ENCODE results near the gene TNFRSF21.
"Not testable (repeated sequence)": the region's sequence is repeated elsewhere in the genome, so short reads cannot be mapped to it uniquely, and the experiment has no call there.

Gene TNFRSF21

DNA sequence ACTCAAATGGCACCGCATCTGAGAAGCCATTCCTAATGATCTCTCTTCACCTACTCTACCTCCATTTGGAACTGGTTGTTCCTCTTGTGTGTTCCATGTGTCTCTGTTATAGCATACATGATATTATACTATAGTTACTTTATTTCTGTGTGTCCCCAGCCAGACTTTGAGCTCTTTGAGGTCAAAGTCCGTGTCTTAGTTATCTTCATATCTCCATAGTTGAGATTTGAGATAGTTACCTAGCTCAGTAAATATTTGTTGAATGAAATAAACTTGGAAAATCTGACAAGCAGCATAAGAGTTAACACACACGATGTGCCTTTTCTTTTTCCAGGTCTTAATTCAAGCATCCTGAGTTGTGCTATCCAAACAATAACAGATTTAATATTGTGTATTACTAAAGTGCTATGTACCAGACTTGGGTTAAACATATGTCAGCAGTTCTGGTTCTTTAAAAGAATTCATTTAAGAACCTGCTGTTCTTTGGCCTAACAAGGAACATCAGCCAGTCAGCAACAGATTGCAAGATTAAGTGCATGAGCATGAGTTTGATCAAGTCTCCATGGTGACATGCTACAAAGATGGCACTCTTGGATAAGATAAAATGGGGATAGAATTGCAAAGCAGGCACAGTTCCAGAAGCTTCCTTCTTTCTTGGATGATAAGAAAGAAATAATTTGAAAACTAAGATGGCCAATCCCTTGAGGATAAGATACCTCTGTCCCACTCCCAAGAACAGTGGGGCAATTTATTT lies 8.7 kb upstream of the TNFRSF21 start:
- no peak overlapping the region for H3K9ac ChIP-seq (ENCODE audit: low read length)
- no peak overlapping the region for H3K27ac ChIP-seq (ENCODE audit: low read depth, low read length)
- no peaks in the 10 kb centered on the region for H3K27me3 ChIP-seq (ENCODE audit: control insufficient read depth, insufficient read depth, low read length)
- no peaks in the 10 kb centered on the region for H3K4me1 ChIP-seq (ENCODE audit: control insufficient read depth, insufficient read depth, low read length)
- no peaks in the 10 kb centered on the region for H3K36me3 ChIP-seq (ENCODE audit: control insufficient read depth, insufficient read depth, low read length)
- H3K4me3 ChIP-seq (ENCODE audit: low read length): no peak overlapping the region

DNA sequence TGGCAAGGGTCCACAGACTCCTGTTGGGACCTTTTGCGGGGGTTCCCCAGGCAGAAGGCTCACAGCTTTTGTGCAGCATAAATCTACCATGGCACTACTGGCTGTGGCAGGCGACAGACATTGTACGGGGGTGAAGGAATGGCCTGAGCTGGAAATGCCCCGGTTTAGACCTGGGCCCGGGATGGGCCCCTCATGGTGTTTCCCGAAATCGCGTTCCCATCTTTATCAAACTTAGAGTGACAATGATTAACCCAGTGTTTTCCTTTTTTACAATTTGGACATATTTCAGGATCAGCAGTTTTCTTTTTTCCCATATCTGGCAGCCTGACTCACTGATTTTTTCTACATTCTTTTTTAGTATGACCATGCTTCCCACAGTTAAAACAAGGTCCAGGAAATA lies 5.5 kb upstream of the TNFRSF21 start:
- H3K27me3 ChIP-seq (ENCODE audit: control insufficient read depth, insufficient read depth, low read length); H3K4me1 ChIP-seq (ENCODE audit: control insufficient read depth, insufficient read depth, low read length); H3K4me3 ChIP-seq (ENCODE audit: low read length); H3K9ac ChIP-seq (ENCODE audit: low read length); H3K36me3 ChIP-seq (ENCODE audit: control insufficient read depth, insufficient read depth, low read length); H3K27ac ChIP-seq (ENCODE audit: low read depth, low read length): not testable (repeated sequence)

DNA sequence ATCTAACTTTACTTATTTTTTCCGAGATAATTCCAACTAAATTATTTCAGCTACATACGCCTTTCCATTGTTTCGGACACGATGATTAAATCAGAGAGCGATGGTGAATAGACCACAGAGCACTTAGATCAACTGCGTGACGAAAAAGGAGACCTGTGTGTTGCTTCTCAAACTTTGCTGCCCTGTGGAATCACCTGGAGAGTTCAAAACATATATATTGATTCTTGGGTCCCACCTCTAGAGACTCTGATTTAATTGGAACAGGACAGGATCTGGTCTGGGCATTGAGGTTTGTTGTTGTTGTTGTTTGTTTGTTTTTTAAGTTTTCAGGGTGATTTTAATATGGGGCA lies 401 bp upstream of the TNFRSF21 start:
- Histone ChIP-seq H3K9ac (ENCODE audit: low read length) (no peak overlapping the region), H3K36me3 (ENCODE audit: control insufficient read depth, insufficient read depth, low read length) (no peaks in the 10 kb centered on the region), H3K27ac (ENCODE audit: low read depth, low read length) (no peak overlapping the region), H3K27me3 (ENCODE audit: control insufficient read depth, insufficient read depth, low read length) (no peaks in the 10 kb centered on the region), H3K4me3 (ENCODE audit: low read length) (no peak overlapping the region), H3K4me1 (ENCODE audit: control insufficient read depth, insufficient read depth, low read length) (no peaks in the 10 kb centered on the region)

DNA sequence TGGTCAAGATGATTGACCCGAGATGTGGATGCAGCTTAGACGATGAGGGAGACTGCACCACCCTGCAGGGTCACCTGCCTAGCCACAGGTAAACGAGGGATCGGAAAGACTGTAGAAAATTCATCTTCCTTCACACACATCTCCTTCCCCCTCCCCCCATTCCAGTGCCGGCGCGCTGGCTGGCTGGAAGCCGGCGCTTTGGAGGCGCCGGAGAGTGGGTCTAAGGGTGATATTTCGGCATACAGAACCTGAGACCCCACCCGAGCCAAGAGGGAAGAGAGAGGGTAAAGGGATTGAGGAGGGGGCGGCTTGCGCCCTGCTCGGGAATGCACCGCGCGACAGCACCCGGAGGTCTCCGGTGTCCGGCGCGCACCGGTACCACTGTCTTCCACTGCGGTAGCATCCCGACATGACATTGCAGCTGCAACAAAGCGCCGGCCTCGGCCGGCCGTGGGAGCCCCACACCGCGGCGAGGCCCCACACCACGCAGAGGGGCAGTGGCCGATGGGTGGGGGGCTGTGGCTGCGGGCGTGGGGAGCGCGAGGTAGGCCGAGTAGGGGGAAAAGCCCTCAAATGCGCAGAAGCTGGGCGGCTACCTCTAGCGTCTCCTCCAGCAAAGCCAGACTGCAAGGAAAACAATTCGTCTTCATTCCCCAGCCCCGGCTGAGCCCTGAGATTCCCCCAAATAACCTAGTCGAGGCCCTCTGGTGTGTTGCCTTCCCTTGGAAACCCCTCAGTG lies 984 bp downstream of the TNFRSF21 start:
- H3K4me1 ChIP-seq (ENCODE audit: control insufficient read depth, insufficient read depth, low read length): no peaks in the 10 kb centered on the region
- peak overlapping the region; percentile 94 for H3K4me3 ChIP-seq (ENCODE audit: low read length)
- no peaks in the 10 kb centered on the region for H3K36me3 ChIP-seq (ENCODE audit: control insufficient read depth, insufficient read depth, low read length)
- no peaks in the 10 kb centered on the region for H3K27me3 ChIP-seq (ENCODE audit: control insufficient read depth, insufficient read depth, low read length)
- H3K27ac ChIP-seq (ENCODE audit: low read depth, low read length): peak overlapping the region; percentile 78
- H3K9ac ChIP-seq (ENCODE audit: low read length): peak overlapping the region; percentile 21

DNA sequence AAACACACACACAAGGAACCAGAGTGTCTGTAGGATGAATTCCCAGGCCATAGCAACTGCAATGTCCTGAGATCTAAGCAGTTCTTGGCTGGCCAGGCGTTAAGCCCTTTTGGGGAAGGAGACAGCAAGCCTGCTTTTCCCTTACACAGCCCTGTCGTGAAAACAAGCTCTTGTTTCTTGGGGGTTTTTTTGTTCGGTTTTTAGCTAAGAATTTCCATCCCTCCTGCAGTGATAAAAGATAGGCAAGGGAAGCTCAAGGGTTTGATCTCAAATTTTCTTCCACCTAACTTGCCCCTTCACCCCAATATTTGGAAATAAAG lies 1.5 kb downstream of the TNFRSF21 start:
- peak overlapping the region; percentile 27 for H3K27ac ChIP-seq (ENCODE audit: low read depth, low read length)
- H3K36me3 ChIP-seq (ENCODE audit: control insufficient read depth, insufficient read depth, low read length): no peaks in the 10 kb centered on the region
- H3K27me3 ChIP-seq (ENCODE audit: control insufficient read depth, insufficient read depth, low read length): no peaks in the 10 kb centered on the region
- H3K4me1 ChIP-seq (ENCODE audit: control insufficient read depth, insufficient read depth, low read length): no peaks in the 10 kb centered on the region
- no peak overlapping the region for H3K9ac ChIP-seq (ENCODE audit: low read length)
- peak overlapping the region; percentile 94 for H3K4me3 ChIP-seq (ENCODE audit: low read length)

DNA sequence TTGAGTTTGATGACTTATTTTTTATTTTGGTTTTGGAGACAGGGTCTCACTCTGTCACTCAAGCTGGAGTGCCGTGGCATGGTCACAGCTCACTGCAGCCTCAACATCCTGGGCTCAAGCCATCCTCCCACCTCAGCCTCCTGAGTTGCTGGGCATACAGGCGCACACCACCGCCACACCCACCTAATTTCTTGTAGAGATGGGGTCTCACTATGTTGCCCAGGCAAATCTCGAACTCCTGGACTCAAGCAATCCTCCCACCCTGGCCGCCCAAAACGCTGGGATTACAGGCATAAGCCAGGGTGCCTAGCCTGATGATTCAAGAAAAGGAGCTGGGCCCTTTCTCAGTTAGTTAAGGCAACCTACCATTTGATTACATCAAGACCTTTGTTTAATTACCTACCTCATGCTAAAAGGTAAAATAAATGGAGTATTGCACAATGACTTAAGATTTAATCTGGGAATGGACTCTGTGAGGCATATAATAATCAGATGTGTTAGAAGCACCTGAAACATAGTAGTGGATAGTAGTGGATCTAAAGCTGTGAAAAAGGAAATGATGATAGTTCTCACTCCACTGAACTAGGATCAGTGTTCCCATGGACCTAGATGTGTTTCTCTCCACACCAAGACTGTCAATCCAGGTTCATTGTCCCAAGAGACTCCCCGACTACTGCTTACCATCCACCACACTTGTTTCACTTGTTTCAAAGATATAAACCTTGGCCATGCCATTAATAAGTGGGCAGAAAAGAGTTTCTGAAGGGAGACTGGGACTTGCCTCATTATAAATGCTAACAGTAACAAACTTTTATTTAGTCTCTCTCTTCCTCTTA lies 2.1 kb downstream of the TNFRSF21 start:
- peak overlapping the region; percentile 94 for H3K4me3 ChIP-seq (ENCODE audit: low read length)

DNA sequence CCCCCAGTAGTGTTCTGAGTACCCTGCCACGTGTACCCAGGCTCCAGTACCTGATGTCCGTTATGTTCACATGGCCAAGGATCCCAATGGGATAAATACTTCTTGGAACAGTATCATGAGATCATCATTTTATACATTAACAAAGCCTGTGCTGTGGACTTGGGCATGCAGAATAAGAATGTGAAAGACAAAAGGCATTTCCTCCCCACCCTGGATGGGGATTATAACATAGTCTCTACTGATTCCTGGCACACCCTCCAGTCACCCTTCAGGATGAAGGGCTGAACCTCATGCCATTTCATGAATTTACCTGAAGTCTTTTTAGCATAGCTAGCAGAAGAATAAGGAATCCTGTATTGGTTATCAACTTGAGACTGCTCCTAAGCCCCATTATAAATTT lies 2.8 kb downstream of the TNFRSF21 start:
- no peak overlapping the region for H3K27ac ChIP-seq (ENCODE audit: low read depth, low read length)
- no peaks in the 10 kb centered on the region for H3K4me1 ChIP-seq (ENCODE audit: control insufficient read depth, insufficient read depth, low read length)
- H3K27me3 ChIP-seq (ENCODE audit: control insufficient read depth, insufficient read depth, low read length): no peaks in the 10 kb centered on the region
- H3K4me3 ChIP-seq (ENCODE audit: low read length): no peak overlapping the region
- H3K36me3 ChIP-seq (ENCODE audit: control insufficient read depth, insufficient read depth, low read length): no peaks in the 10 kb centered on the region
- no peak overlapping the region for H3K9ac ChIP-seq (ENCODE audit: low read length)

More for the DNA sequence above, 2.1 kb downstream of the TNFRSF21 start:
- H3K27me3 ChIP-seq (ENCODE audit: control insufficient read depth, insufficient read depth, low read length): no peaks in the 10 kb centered on the region
- H3K27ac ChIP-seq (ENCODE audit: low read depth, low read length): no peak overlapping the region
- H3K4me1 ChIP-seq (ENCODE audit: control insufficient read depth, insufficient read depth, low read length): no peaks in the 10 kb centered on the region
- no peaks in the 10 kb centered on the region for H3K36me3 ChIP-seq (ENCODE audit: control insufficient read depth, insufficient read depth, low read length)
- no peak overlapping the region for H3K9ac ChIP-seq (ENCODE audit: low read length)

DNA sequence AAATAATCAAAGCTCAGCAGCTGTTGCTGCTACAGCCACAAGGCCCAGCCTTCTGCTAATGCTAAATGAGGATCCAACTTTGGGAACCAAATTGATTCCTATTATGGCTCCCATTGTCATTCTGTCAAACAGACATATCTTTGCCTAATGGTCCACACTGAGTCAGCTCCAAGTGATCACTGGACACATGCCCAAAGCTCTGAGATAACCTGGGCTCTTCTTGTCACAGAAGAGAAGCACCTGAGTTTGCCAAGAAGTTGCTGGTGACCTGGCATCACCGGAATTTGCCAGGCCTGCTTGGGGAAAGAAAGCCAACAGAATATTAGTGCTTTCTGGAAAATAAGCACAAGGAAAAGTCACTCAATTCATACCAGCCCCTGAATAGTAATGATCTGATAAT lies 5.8 kb downstream of the TNFRSF21 start:
- Histone ChIP-seq H3K36me3 (ENCODE audit: control insufficient read depth, insufficient read depth, low read length) (no peaks in the 10 kb centered on the region), H3K27ac (ENCODE audit: low read depth, low read length) (no peak overlapping the region), H3K9ac (ENCODE audit: low read length) (no peak overlapping the region), H3K27me3 (ENCODE audit: control insufficient read depth, insufficient read depth, low read length) (no peaks in the 10 kb centered on the region), H3K4me3 (ENCODE audit: low read length) (no peak overlapping the region), H3K4me1 (ENCODE audit: control insufficient read depth, insufficient read depth, low read length) (no peaks in the 10 kb centered on the region)

DNA sequence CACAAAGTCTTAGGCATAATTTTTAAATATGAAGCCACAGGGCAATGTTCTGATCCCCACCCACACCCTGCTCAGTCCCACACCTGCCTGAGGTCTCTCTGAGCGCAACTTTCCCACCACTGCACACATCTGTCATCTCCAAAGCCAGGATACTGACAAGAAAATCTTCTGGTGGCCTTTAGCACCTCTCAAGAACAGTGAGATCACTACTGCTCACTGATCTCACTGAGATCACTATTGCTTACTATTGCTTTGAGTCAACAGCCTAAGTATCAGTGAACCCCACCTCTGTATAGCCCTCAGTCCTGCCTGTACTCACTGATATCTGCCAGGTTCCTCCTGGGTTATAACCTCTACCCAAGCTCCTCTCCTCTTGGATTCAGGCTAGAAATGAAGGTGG lies 6.4 kb downstream of the TNFRSF21 start:
- Histone ChIP-seq H3K9ac (ENCODE audit: low read length) (no peak overlapping the region), H3K4me1 (ENCODE audit: control insufficient read depth, insufficient read depth, low read length) (no peaks in the 10 kb centered on the region), H3K4me3 (ENCODE audit: low read length) (no peak overlapping the region), H3K27ac (ENCODE audit: low read depth, low read length) (no peak overlapping the region), H3K27me3 (ENCODE audit: control insufficient read depth, insufficient read depth, low read length) (no peaks in the 10 kb centered on the region), H3K36me3 (ENCODE audit: control insufficient read depth, insufficient read depth, low read length) (no peaks in the 10 kb centered on the region)

DNA sequence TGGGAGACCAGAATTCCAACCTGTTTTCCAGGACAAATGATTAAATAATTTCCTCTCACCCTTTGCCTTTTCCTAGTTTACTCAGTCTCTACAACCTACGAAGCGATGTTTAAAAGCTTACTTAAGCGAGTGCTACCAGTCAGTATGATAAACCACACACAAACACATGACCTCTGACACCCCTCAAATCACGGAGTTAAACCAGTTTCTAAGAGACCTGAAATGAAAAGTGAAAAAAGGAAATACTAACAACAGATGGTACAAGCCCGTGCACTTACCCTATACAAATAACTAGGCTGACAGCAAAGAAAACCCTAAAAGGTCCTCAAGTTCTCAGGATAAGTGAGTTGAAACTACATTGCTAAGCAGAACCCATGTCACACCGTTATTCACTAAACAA lies 7.7 kb downstream of the TNFRSF21 start:
- H3K36me3 ChIP-seq (ENCODE audit: control insufficient read depth, insufficient read depth, low read length): no peaks in the 10 kb centered on the region
- H3K27me3 ChIP-seq (ENCODE audit: control insufficient read depth, insufficient read depth, low read length): no peaks in the 10 kb centered on the region
- H3K4me3 ChIP-seq (ENCODE audit: low read length): no peak overlapping the region
- no peak overlapping the region for H3K27ac ChIP-seq (ENCODE audit: low read depth, low read length)
- no peak overlapping the region for H3K9ac ChIP-seq (ENCODE audit: low read length)
- no peaks in the 10 kb centered on the region for H3K4me1 ChIP-seq (ENCODE audit: control insufficient read depth, insufficient read depth, low read length)

DNA sequence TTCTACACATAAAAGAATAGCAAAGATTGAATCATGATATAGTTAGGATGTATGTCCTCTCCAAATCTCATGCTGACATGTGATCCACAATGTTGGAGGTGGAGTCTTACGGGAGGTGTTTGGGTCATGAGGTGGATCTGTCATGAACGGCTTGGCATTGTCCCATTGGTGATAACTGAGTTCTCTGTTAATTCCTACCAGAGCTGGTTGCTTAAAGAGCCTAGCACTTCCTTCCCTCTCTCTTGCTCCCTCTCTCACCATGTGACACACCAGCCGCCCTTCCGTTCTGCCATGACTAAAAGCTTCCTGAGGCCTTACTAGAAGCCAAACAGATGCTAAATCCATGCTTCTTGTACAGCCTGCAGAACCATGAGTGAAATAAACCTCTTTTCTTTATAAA lies 8.3 kb downstream of the TNFRSF21 start:
- Histone ChIP-seq H3K4me1 (ENCODE audit: control insufficient read depth, insufficient read depth, low read length) (no peaks in the 10 kb centered on the region), H3K36me3 (ENCODE audit: control insufficient read depth, insufficient read depth, low read length) (no peaks in the 10 kb centered on the region), H3K27me3 (ENCODE audit: control insufficient read depth, insufficient read depth, low read length) (no peaks in the 10 kb centered on the region)

DNA sequence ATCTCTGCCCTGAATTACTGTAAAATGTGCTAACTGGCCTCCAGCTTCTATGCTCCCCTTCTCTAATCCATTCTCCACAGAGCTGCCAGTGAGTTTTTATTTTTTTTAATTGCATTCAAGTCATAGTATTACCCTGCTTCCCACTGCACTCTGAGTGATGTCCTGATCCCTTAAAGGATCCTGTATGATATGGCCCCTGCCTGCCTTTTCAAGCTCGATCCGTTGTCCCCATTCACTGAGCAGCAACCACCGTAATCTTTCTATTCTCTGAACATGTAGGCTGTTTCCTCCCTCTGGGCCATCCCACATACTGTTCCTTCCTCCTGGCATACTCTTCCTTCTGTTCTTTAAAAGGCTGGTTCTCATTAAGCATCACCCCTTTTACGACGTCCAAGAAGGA lies 9.3 kb downstream of the TNFRSF21 start:
- Histone ChIP-seq H3K27ac (ENCODE audit: low read depth, low read length) (no peak overlapping the region), H3K27me3 (ENCODE audit: control insufficient read depth, insufficient read depth, low read length) (no peaks in the 10 kb centered on the region), H3K36me3 (ENCODE audit: control insufficient read depth, insufficient read depth, low read length) (no peaks in the 10 kb centered on the region), H3K4me3 (ENCODE audit: low read length) (no peak overlapping the region), H3K9ac (ENCODE audit: low read length) (no peak overlapping the region), H3K4me1 (ENCODE audit: control insufficient read depth, insufficient read depth, low read length) (no peaks in the 10 kb centered on the region)

More for the DNA sequence above, 8.3 kb downstream of the TNFRSF21 start:
- Histone ChIP-seq H3K9ac (ENCODE audit: low read length) (no peak overlapping the region), H3K27ac (ENCODE audit: low read depth, low read length) (no peak overlapping the region), H3K4me3 (ENCODE audit: low read length) (no peak overlapping the region)

All from rectal smooth muscle tissue (tissue), 1 donor.